Sigmoid colon (tissue), 7 donors: ENCODE results near the gene ITGA7. TPM values are rescaled to one million over a fixed set of nuclear protein-coding genes. Genes with fewer than 3 reads are reported as not detected.

Experiments
- DNase-seq: peaks from one replicate; pipeline ENCODE4 v3.0.0-alpha.2; 2019
- H3K27ac ChIP-seq, 4 donors: fragments of 200-600 bp; sonication (generic); one replicate each; pipeline ENCODE4 v1.5.1; 2016 to 2019; ENCODE audit warnings: mild to moderate bottlenecking in 1 of 4
- H3K27me3 ChIP-seq, 3 donors: fragments of 200-600 bp; sonication (generic); one replicate each; pipeline ENCODE4 v1.5.1; 2019; ENCODE audit warnings: mild to moderate bottlenecking in 1 of 3
- H3K36me3 ChIP-seq, 4 donors: fragments of 200-600 bp; sonication (generic); one replicate each; pipeline ENCODE4 v1.5.1; 2016 to 2019
- H3K4me1 ChIP-seq, 4 donors: fragments of 200-600 bp; sonication (generic); one replicate each; pipeline ENCODE4 v1.5.1; 2017 to 2019
- H3K4me3 ChIP-seq, 4 donors: fragments of 200-600 bp; sonication (generic); one replicate each; pipeline ENCODE4 v1.5.1; 2017 to 2019; ENCODE audit warnings: mild to moderate bottlenecking in 2 of 4, moderate library complexity in 1 of 4
- H3K9me3 ChIP-seq, 4 donors: fragments of 200-600 bp in 3 of 4; sonication (generic) in 3 of 4; one replicate each; pipeline versions ENCODE4 v1.5.1 to v1.6.1; 2013 to 2019
- EP300 ChIP-seq, 4 donors: sonication (generic); formaldehyde crosslinking; IDR thresholded peaks; one replicate each; pipeline ENCODE4 v1.6.1; 2017; ENCODE audit warnings: antibody characterized with exemption in 4 of 4
- POLR2A ChIP-seq, 2 donors: fragments of 450-650 bp; IDR thresholded peaks; one replicate each; pipeline ENCODE4 v1.6.1; 2016; ENCODE audit warnings: antibody characterized with exemption in 2 of 2, mild to moderate bottlenecking in 2 of 2, moderate library complexity in 2 of 2
- POLR2AphosphoS5 ChIP-seq, 4 donors: sonication (generic); formaldehyde crosslinking; IDR thresholded peaks; one replicate each; pipeline ENCODE4 v1.6.1; 2017; ENCODE audit warnings: antibody characterized with exemption in 4 of 4
- WGBS, 2 donors: extraction: QIAGEN DNeasy Blood & Tissue Kit; methylation state at CpG; one replicate each; pipeline ENCODE4 v1.1.7; 2013; 5-methylcytosine and 5-hydroxymethylcytosine counted together
- intact Hi-C: fragments of 100-400 bp; cut with DNase I; formaldehyde crosslinking; loops from one replicate; pipeline ENCODE4 v1.15.1; 2023
- polyA plus RNA-seq, 3 donors: library from polyadenylated mRNA; stranded (reverse); fragments of 200-250 nt; gene quantifications; one replicate each; pipeline ENCODE4 v1.2.3, GENCODE V29; 2013
- total RNA-seq, 4 donors: library from RNA; depleted of rRNA; stranded (reverse); fragments of >200 nt; gene quantifications; one replicate each; pipeline ENCODE4 v1.1.0, GENCODE V29; 2016
- TF ChIP-seq, protein P1 (sequence below), 4 experiments: fragments of 450-650 bp in 3 of 4; fragments of 200-600 bp in 1 of 4; IDR thresholded peaks; one replicate each; pipeline ENCODE4 v1.5.1; 2016 to 2019; ENCODE audit warnings: antibody characterized with exemption in 4 of 4, mild to moderate bottlenecking in 3 of 4, moderate library complexity in 2 of 4
- donor health status: healthy with polysubstance abuse.
- donor health status: Bipolar disorder and iron deficiency.
- donor health status: healthy.

The ITGA7 gene
- total and polyA plus RNA-seq, 7 donors: 1.8 to 588 (median 66.6) TPM

DNA sequence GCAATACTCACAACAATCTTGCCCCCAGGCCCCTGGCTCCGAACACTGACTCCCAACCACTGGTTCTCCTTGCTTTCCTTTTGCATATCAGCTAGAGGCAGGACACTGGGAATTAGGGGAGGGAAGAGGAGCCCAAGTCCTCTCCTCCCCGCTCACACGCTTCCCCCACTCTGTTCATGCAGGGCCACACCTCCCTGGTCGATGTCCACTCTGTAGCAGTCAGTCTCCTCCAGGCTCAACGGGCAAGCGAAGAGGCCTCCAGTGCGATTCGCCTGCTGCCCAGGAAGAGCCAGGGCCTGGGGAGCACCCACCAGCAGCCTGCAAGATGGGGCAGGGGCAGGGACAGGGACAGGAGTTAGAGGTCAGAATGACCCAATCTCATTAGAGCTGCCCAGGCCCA, 4.8 kb downstream of the ITGA7 start:
- DNase-seq: no peak
- no peaks in the 10 kb centered on the region for H3K27me3 ChIP-seq
- WGBS, 2 donors: 89 to 92% methylated on average over 8 of the region's 8 CpGs
- H3K9me3 ChIP-seq: no peaks in the 10 kb centered on the region
- peak overlapping the region in 2 of 4 donors; percentile 2 to 75 for H3K4me3 ChIP-seq
- peaks cover 0 to 54% (median 47%) of the 10 kb centered on the region in 4 donors for H3K4me1 ChIP-seq
- H3K36me3 ChIP-seq: peaks cover 0 to 39% (median 15%) of the 10 kb centered on the region in 4 donors
- H3K27ac ChIP-seq: peak overlapping the region; percentile 94 to 100 (median 98)
- TF ChIP-seq EP300 (IDR thresholded peaks at IDR 0.05) (no peak), POLR2AphosphoS5 (IDR thresholded peaks at IDR 0.05) (no peak), POLR2A (IDR thresholded peaks at IDR 0.05) (no peak)
- TF ChIP-seq, protein P1, sequence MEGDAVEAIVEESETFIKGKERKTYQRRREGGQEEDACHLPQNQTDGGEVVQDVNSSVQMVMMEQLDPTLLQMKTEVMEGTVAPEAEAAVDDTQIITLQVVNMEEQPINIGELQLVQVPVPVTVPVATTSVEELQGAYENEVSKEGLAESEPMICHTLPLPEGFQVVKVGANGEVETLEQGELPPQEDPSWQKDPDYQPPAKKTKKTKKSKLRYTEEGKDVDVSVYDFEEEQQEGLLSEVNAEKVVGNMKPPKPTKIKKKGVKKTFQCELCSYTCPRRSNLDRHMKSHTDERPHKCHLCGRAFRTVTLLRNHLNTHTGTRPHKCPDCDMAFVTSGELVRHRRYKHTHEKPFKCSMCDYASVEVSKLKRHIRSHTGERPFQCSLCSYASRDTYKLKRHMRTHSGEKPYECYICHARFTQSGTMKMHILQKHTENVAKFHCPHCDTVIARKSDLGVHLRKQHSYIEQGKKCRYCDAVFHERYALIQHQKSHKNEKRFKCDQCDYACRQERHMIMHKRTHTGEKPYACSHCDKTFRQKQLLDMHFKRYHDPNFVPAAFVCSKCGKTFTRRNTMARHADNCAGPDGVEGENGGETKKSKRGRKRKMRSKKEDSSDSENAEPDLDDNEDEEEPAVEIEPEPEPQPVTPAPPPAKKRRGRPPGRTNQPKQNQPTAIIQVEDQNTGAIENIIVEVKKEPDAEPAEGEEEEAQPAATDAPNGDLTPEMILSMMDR (IDR thresholded peaks at IDR 0.05): no peak
- intact Hi-C loops: no loop called here

DNA sequence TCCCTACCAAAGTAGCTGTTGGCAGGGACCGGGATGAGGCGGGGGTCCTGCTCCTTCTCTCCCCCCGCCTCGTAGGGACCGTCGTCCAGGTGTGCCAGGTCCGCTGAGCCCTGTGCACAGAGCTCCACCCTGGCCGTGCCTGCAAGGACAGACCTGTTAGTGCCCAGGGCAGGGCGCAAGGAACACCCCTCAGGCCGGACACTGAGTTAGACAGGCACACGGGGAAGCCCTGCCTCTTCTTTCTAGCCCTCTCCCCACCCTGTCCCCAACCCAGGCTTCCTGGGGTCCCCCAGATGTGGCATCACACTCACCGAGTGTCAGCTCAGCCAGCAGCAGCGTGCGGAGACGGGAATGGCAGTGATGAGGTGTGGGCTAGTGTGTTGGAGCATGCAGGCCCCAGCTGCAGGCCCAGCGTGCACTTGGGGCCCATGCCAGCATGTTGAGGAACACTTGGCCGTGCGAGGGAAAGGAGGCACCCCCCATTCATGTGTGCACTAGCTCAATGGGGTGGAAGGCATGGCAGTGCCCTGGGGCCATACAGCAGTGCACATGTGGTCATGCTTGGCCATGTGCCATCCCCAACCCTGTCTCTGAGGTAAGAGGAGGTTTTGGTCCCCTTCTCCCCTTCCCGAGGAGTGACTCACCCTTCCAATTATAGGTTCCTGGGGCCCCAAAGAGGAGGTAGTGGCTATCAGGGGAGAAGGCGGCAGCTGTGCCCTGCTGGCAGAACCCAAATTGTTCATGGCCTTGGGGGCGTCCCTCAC, 7.3 kb downstream of the ITGA7 start:
- Histone ChIP-seq H3K4me3 (no peak overlapping the region), H3K27me3 (no peaks in the 10 kb centered on the region), H3K4me1 (peaks cover 0 to 50% (median 41%) of the 10 kb centered on the region in 4 donors), H3K27ac (peak overlapping the region in 3 of 4 donors; percentile 37 to 100 (median 100)), H3K36me3 (peaks cover 7 to 63% (median 29%) of the 10 kb centered on the region in 4 donors), H3K9me3 (no peaks in the 10 kb centered on the region)
- intact Hi-C loops: no loop called here
- TF ChIP-seq POLR2A (IDR thresholded peaks at IDR 0.05) (no peak), EP300 (IDR thresholded peaks at IDR 0.05) (no peak), POLR2AphosphoS5 (IDR thresholded peaks at IDR 0.05) (no peak)
- TF ChIP-seq, protein P1 (IDR thresholded peaks at IDR 0.05): no peak
- DNase-seq: peak; percentile 59
- WGBS, 2 donors: 88 to 89% methylated on average over 21 of the region's 21 CpGs

DNA sequence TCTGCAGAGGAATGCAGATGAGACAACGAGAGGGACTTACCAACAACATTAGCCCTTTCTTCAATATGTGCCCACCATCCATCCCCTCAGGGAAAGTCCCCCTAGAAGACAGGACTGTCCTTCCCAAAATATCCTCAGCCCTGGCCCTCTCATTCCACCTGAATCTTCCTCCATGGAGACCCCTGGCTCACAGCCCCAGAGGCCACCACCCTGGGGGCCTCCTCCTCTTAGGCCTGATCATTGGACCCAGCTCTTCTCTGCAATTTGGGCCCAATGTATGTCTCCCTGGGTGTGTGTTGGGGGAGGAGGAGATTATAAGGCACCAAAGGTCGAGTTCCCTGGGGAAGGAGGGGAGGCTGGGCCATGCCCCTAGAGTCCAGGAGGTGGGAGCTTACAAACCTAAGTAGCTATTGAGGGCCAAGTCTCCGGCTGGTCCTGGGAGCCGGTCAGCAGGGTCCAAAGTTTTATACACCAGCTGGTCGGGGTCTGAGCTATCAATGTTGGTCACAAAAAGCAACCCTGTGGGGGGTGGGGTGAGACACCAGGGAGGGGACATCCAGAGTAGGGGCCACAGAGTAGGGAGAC, 8.1 kb downstream of the ITGA7 start:
- Histone ChIP-seq H3K9me3 (no peaks in the 10 kb centered on the region), H3K4me1 (peaks cover 0 to 50% (median 40%) of the 10 kb centered on the region in 4 donors), H3K27ac (peak overlapping the region; percentile 5 to 100 (median 68)), H3K4me3 (no peak overlapping the region), H3K27me3 (no peaks in the 10 kb centered on the region), H3K36me3 (peaks cover 13 to 72% (median 36%) of the 10 kb centered on the region in 4 donors)
- intact Hi-C loops: no loop called here
- WGBS, 2 donors: 71 to 75% methylated on average over 5 of the region's 5 CpGs
- DNase-seq: peak; percentile 55
- TF ChIP-seq, protein P1 (IDR thresholded peaks at IDR 0.05): no peak
- TF ChIP-seq EP300 (IDR thresholded peaks at IDR 0.05) (no peak), POLR2A (IDR thresholded peaks at IDR 0.05) (no peak), POLR2AphosphoS5 (IDR thresholded peaks at IDR 0.05) (no peak)

DNA sequence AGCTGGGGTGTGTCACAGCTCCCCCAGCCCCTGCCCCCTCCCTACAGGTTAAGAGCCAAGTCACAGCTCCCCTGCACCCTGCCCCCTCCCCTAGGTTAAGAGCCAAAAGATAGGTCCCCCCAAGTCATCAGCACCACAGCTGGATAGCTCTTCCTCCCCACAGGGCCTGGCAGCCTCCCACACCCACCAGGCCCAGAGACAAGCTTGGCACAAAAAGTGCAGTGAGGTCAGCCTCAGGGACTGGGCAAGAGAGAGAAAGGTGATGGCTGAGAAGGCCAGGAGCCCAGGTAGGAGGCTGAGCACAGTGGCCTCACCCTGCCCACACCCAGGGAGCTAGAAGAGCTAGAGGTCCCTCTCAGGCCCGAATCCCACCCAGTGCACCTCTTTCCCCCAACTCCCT, 8.7 kb downstream of the ITGA7 start:
- WGBS, 2 donors: 93 to 95% methylated on average over 1 of the region's 1 CpG
- intact Hi-C loops: no loop called here
- no peaks in the 10 kb centered on the region for H3K27me3 ChIP-seq
- TF ChIP-seq EP300 (IDR thresholded peaks at IDR 0.05) (no peak), POLR2AphosphoS5 (IDR thresholded peaks at IDR 0.05) (no peak), POLR2A (IDR thresholded peaks at IDR 0.05) (no peak)
- TF ChIP-seq, protein P1 (IDR thresholded peaks at IDR 0.05): no peak
- H3K4me3 ChIP-seq: no peak overlapping the region
- H3K27ac ChIP-seq: peak overlapping the region; percentile 5 to 100 (median 68)
- peaks cover 0 to 49% (median 37%) of the 10 kb centered on the region in 4 donors for H3K4me1 ChIP-seq
- H3K9me3 ChIP-seq: no peaks in the 10 kb centered on the region
- peaks cover 19 to 78% (median 42%) of the 10 kb centered on the region in 4 donors for H3K36me3 ChIP-seq
- DNase-seq: peak; percentile 63
